GM21825 (cell line): ENCODE measurements around the gene MARK1.

ENCODE experiments used
- ATAC-seq: cut with Tn5 transposase; IDR thresholded peaks from one replicate; pipeline ENCODE4 v1.9.1; 2021; ENCODE audit warnings: mild to moderate bottlenecking, moderate library complexity; ENCODE audit not compliant: unreplicated experiment

Gene MARK1

GRCh38 chr1:220687809-220688208, 159.9 kb downstream of the MARK1 start:
- no peak for ATAC-seq

GRCh38 chr1:220689666-220690065, 161.7 kb downstream of the MARK1 start:
- no peak for ATAC-seq

GRCh38 chr1:220690140-220691052, 162.5 kb downstream of the MARK1 start, which contains the start of gene C1orf115:
Gene C1orf115 (plus strand): TSS chr1:220690363. CDS start chr1:220690403, 40 bp downstream.
- peak; percentile 97 for ATAC-seq

- ATAC-seq, result no peak
Observed at GRCh38 chr1:220691053-220691684, 163.2 kb downstream of the MARK1 start.

GRCh38 chr1:220692436-220693228, 164.7 kb downstream of the MARK1 start:
- no peak for ATAC-seq

GRCh38 chr1:220694866-220695382, 167.0 kb downstream of the MARK1 start:
- ATAC-seq, result no peak

- ATAC-seq, result no peak
Observed at GRCh38 chr1:220695426-220695825, 167.5 kb downstream of the MARK1 start.

GRCh38 chr1:220696226-220696862, 168.4 kb downstream of the MARK1 start:
- ATAC-seq, result no peak

- no peak for ATAC-seq
Observed at GRCh38 chr1:220696863-220697231, 168.9 kb downstream of the MARK1 start.

GRCh38 chr1:220697326-220697725, 169.4 kb downstream of the MARK1 start:
- no peak for ATAC-seq

- no peak for ATAC-seq
Observed at GRCh38 chr1:220698607-220699016, 170.7 kb downstream of the MARK1 start.

GRCh38 chr1:220699044-220699443, 171.1 kb downstream of the MARK1 start:
- ATAC-seq, result no peak

GRCh38 chr1:220700556-220701179, 172.7 kb downstream of the MARK1 start:
- ATAC-seq, result no peak

- no peak for ATAC-seq
Observed at GRCh38 chr1:220701974-220702373, 174.0 kb downstream of the MARK1 start.

GRCh38 chr1:220702733-220703270, 174.9 kb downstream of the MARK1 start:
- ATAC-seq, result no peak

- ATAC-seq, result no peak
Observed at GRCh38 chr1:220703305-220703704, 175.4 kb downstream of the MARK1 start.

GRCh38 chr1:220705782-220706181, 177.8 kb downstream of the MARK1 start:
- no peak for ATAC-seq

GRCh38 chr1:220706480-220706879, 178.5 kb downstream of the MARK1 start:
- ATAC-seq, result no peak

GRCh38 chr1:220707160-220707559, 179.2 kb downstream of the MARK1 start:
- ATAC-seq, result no peak

- ATAC-seq, result no peak
Observed at GRCh38 chr1:220708244-220708643, 180.3 kb downstream of the MARK1 start.
